ENCODE data around the gene SMIM10. TPM values are rescaled to one million over a fixed set of nuclear protein-coding genes. Genes with fewer than 3 reads are reported as not detected.

The SMIM10 gene
- polyA plus RNA-seq, 1 donor (not counting 4 experiments of a cell fraction or from before 2014, with no cell fraction given), result 0.04 TPM

- no peaks in the 10 kb centered on the region for H3K36me3 ChIP-seq (ENCODE audit: control insufficient read depth in 2 of 2, extremely low read depth in 1 of 2, insufficient read depth in 2 of 2, low read length in 2 of 2)
- no peaks in the 10 kb centered on the region for H3K79me2 ChIP-seq (ENCODE audit: control insufficient read depth, insufficient read depth, low read length)
- H3K27me3 ChIP-seq (ENCODE audit: control insufficient read depth, extremely low read depth, insufficient read depth, low read length), result no peaks in the 10 kb centered on the region
- H3K9ac ChIP-seq (ENCODE audit: control insufficient read depth, extremely low read depth, insufficient read depth, low read length), result no peak overlapping the region
- H3K4me2 ChIP-seq (ENCODE audit: control insufficient read depth, extremely low read depth, insufficient read depth, low read depth, low read length), result no peak overlapping the region
- no peak for FAIRE-seq
- no peaks in the 10 kb centered on the region for H3K4me1 ChIP-seq (ENCODE audit: control insufficient read depth, extremely low read depth, insufficient read depth, low read length)
- no peaks in the 10 kb centered on the region for H3K9me1 ChIP-seq (ENCODE audit: control insufficient read depth, extremely low read depth, insufficient read depth, low read length)
- H3K9me3 ChIP-seq (ENCODE audit: control insufficient read depth, low read depth, low read length), result no peaks in the 10 kb centered on the region
- no peak overlapping the region for H2AFZ ChIP-seq (ENCODE audit: control insufficient read depth, low read length)
- DNase-seq (ENCODE audit: low read depth, low spot score), result no peak
- no peaks in the 10 kb centered on the region for H4K20me1 ChIP-seq (ENCODE audit: control insufficient read depth, extremely low read depth, insufficient read depth, low read length)
- no peak for TF ChIP-seq CTCF (optimal IDR thresholded peaks at IDR 0.05 in 1 of 3, IDR thresholded peaks at IDR 0.05 in 1 of 3, conservative IDR thresholded peaks at IDR 0.05 in 1 of 3; ENCODE audit: extremely low read depth in 1 of 3, insufficient read depth in 2 of 3, low read length in 3 of 3)
- no peak for TF ChIP-seq EZH2 (IDR thresholded peaks at IDR 0.05; ENCODE audit: low read length)
- no peak overlapping the region for H3K27ac ChIP-seq (ENCODE audit: control insufficient read depth, insufficient read depth, low read length)
- dilution Hi-C loops (cut with MboI; ENCODE audit: extremely low pct_ligation_motif_present, low sequenced_read_pairs), result no loop called here
- H3K4me3 ChIP-seq (ENCODE audit: control insufficient read depth in 2 of 3, extremely low read depth in 1 of 3, insufficient read depth in 2 of 3, low read depth in 1 of 3, low read length in 3 of 3), result no peak overlapping the region
Measured at GRCh38 chrX:134990475-134990800, 353 bp upstream of the SMIM10 start.

- TF ChIP-seq EZH2 (IDR thresholded peaks at IDR 0.05; ENCODE audit: low read length), result no peak
- no peak overlapping the region for H3K4me3 ChIP-seq (ENCODE audit: control insufficient read depth in 2 of 3, extremely low read depth in 1 of 3, insufficient read depth in 2 of 3, low read depth in 1 of 3, low read length in 3 of 3)
- dilution Hi-C loops (cut with MboI; ENCODE audit: extremely low pct_ligation_motif_present, low sequenced_read_pairs), result no loop called here
- no peaks in the 10 kb centered on the region for H4K20me1 ChIP-seq (ENCODE audit: control insufficient read depth, extremely low read depth, insufficient read depth, low read length)
- H3K27me3 ChIP-seq (ENCODE audit: control insufficient read depth, extremely low read depth, insufficient read depth, low read length), result no peaks in the 10 kb centered on the region
- no peak for DNase-seq (ENCODE audit: low read depth, low spot score)
- H3K9me1 ChIP-seq (ENCODE audit: control insufficient read depth, extremely low read depth, insufficient read depth, low read length), result no peaks in the 10 kb centered on the region
- H3K4me1 ChIP-seq (ENCODE audit: control insufficient read depth, extremely low read depth, insufficient read depth, low read length), result no peaks in the 10 kb centered on the region
- no peak for FAIRE-seq
- no peak overlapping the region for H3K4me2 ChIP-seq (ENCODE audit: control insufficient read depth, extremely low read depth, insufficient read depth, low read depth, low read length)
- no peaks in the 10 kb centered on the region for H3K36me3 ChIP-seq (ENCODE audit: control insufficient read depth in 2 of 2, extremely low read depth in 1 of 2, insufficient read depth in 2 of 2, low read length in 2 of 2)
- H3K27ac ChIP-seq (ENCODE audit: control insufficient read depth, insufficient read depth, low read length), result no peak overlapping the region
- no peak overlapping the region for H2AFZ ChIP-seq (ENCODE audit: control insufficient read depth, low read length)
- H3K9me3 ChIP-seq (ENCODE audit: control insufficient read depth, low read depth, low read length), result no peaks in the 10 kb centered on the region
- no peak overlapping the region for H3K9ac ChIP-seq (ENCODE audit: control insufficient read depth, extremely low read depth, insufficient read depth, low read length)
- no peaks in the 10 kb centered on the region for H3K79me2 ChIP-seq (ENCODE audit: control insufficient read depth, insufficient read depth, low read length)
Measured at GRCh38 chrX:134997646-134998045, 6.9 kb downstream of the SMIM10 start.

GRCh38 chrX:134998246-134998645 lies 7.5 kb downstream of the SMIM10 start:
- H3K4me2 ChIP-seq (ENCODE audit: control insufficient read depth, extremely low read depth, insufficient read depth, low read depth, low read length), result no peak overlapping the region
- H3K9me1 ChIP-seq (ENCODE audit: control insufficient read depth, extremely low read depth, insufficient read depth, low read length), result no peaks in the 10 kb centered on the region
- no peaks in the 10 kb centered on the region for H4K20me1 ChIP-seq (ENCODE audit: control insufficient read depth, extremely low read depth, insufficient read depth, low read length)
- H2AFZ ChIP-seq (ENCODE audit: control insufficient read depth, low read length), result no peak overlapping the region
- dilution Hi-C loops (cut with MboI; ENCODE audit: extremely low pct_ligation_motif_present, low sequenced_read_pairs), result no loop called here
- H3K4me3 ChIP-seq (ENCODE audit: control insufficient read depth in 2 of 3, extremely low read depth in 1 of 3, insufficient read depth in 2 of 3, low read depth in 1 of 3, low read length in 3 of 3), result no peak overlapping the region
- H3K4me1 ChIP-seq (ENCODE audit: control insufficient read depth, extremely low read depth, insufficient read depth, low read length), result no peaks in the 10 kb centered on the region
- no peak overlapping the region for H3K9ac ChIP-seq (ENCODE audit: control insufficient read depth, extremely low read depth, insufficient read depth, low read length)
- H3K79me2 ChIP-seq (ENCODE audit: control insufficient read depth, insufficient read depth, low read length), result no peaks in the 10 kb centered on the region
- DNase-seq (ENCODE audit: low read depth, low spot score), result no peak
- H3K9me3 ChIP-seq (ENCODE audit: control insufficient read depth, low read depth, low read length), result no peaks in the 10 kb centered on the region
- H3K27ac ChIP-seq (ENCODE audit: control insufficient read depth, insufficient read depth, low read length), result no peak overlapping the region
- no peak for TF ChIP-seq CTCF (optimal IDR thresholded peaks at IDR 0.05 in 1 of 3, IDR thresholded peaks at IDR 0.05 in 1 of 3, conservative IDR thresholded peaks at IDR 0.05 in 1 of 3; ENCODE audit: extremely low read depth in 1 of 3, insufficient read depth in 2 of 3, low read length in 3 of 3)
- no peaks in the 10 kb centered on the region for H3K27me3 ChIP-seq (ENCODE audit: control insufficient read depth, extremely low read depth, insufficient read depth, low read length)
- FAIRE-seq, result no peak
- no peaks in the 10 kb centered on the region for H3K36me3 ChIP-seq (ENCODE audit: control insufficient read depth in 2 of 2, extremely low read depth in 1 of 2, insufficient read depth in 2 of 2, low read length in 2 of 2)
